ENCODE results near the gene AIG1. TPM values are rescaled to one million over a fixed set of nuclear protein-coding genes. Genes with fewer than 3 reads are reported as not detected.
A peak's percentile ranks its signal among the peaks of the same experiment; 100 is the strongest.
"Not testable (repeated sequence)": the region's sequence is repeated elsewhere in the genome, so short reads cannot be mapped to it uniquely, and the experiment has no call there.

AIG1 gene
- total and polyA plus RNA-seq, 2 donors: 30.7 to 35.6 TPM

DNA sequence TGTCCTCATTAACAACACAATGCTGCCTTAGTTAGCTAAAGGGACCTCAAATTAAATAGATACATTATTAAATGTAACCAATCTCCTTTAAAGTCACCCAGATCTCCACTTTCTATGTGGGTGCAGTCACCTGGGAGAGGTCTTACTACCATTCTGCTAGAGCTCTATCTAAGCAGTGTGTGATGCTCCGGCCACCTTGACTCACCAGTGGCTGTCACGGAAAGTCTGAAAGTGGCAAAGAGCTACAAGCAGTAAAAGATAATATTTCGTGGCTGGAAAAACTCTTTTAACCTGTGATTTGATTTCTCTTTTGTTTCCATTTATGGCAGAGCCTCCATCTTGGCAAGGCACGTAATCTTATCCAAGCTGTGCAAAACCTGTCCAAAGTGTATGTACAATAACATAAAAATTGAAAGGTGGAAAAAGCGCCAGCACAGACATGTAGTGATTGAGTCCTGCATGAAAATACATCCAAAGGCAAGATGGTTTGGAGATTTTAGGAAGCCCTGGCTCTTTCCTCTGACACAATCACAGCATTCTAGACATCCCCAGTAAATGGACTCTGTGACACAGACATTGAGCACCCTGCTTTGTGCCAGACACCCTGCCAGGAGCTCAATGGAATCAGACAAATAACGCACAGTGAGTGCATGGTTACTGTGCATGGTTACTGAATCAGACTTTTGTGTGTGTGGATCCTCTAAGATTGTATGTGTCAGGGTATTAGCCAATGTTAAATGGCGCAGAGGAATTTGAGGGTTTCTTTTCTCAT is 273.2 kb downstream of the AIG1 start:
- WGBS: 96% methylated on average over 7 of the region's 7 CpGs

DNA sequence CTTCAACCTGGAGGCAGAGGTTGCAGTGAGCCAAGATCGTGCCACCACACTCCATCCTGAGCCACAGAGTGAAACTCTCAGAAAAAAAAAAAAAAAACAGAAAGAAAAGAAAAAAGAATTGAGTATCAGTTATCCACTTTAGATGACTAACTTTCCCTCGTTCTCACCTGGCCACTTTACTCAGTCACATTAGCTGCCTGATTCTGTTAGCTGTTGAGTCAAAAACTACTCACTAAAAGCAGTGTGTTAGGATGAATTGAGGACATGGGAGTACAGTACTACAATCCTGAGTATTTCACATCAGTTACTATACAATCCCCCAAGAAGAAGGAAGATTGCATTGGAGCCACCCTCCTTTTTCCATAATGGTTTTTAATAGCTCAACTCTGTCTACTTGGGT is 275.2 kb downstream of the AIG1 start:
- 97% methylated on average over 2 of the region's 2 CpGs for WGBS
- no peak for DNase-seq (ENCODE audit: extremely low spot score)

More for the DNA sequence above, 273.2 kb downstream of the AIG1 start:
- DNase-seq (ENCODE audit: extremely low spot score): no peak
- no peaks in the 10 kb centered on the region for H3K4me1 ChIP-seq (ENCODE audit: insufficient read depth)
- H3K4me3 ChIP-seq (ENCODE audit: low read depth, low read length): no peak overlapping the region
- no peak overlapping the region for H3K27ac ChIP-seq (ENCODE audit: low read depth)
- no peaks in the 10 kb centered on the region for H3K36me3 ChIP-seq (ENCODE audit: insufficient read depth)

DNA sequence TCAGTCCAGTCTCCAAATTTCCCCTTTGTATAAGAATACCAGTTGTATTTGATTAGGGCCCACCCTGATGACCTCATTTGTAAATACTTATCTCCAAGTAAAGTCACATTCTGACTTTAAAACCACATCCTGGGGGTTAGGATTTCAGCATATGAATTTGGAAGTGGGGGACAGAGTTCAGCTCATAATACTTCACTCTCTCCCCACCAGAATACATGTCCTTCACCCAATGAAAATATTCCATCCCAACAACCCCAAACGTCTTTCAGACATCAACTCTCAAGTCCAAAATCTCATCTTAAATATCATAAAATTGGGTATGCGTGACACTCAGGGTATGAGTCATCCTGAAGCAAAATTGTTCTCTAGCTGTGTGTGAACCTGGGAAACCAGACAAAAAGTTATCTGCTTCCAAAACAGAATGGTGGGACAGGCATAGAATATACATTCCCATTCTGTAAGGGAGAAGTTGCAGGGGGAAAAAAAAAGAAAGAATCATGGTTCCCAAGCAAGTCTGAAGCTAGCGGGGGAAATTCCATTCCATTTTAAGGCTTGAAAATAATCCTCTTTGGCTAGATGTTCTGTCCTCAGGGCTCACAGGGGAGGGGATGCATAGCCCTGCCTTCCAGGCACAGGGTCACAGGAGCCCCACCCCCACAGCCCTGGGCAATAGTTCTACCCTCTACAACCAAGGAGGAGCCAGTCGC is 275.9 kb downstream of the AIG1 start:
- no peak for DNase-seq (ENCODE audit: extremely low spot score)
- Histone ChIP-seq H3K4me3 (ENCODE audit: low read depth, low read length) (no peak overlapping the region), H3K27ac (ENCODE audit: low read depth) (no peak overlapping the region), H3K4me1 (ENCODE audit: insufficient read depth) (no peaks in the 10 kb centered on the region), H3K36me3 (ENCODE audit: insufficient read depth) (no peaks in the 10 kb centered on the region)
- 88% methylated on average over 4 of the region's 4 CpGs for WGBS

More for the DNA sequence above, 275.2 kb downstream of the AIG1 start:
- Histone ChIP-seq H3K4me3 (ENCODE audit: low read depth, low read length) (no peak overlapping the region), H3K36me3 (ENCODE audit: insufficient read depth) (no peaks in the 10 kb centered on the region), H3K4me1 (ENCODE audit: insufficient read depth) (no peaks in the 10 kb centered on the region), H3K27ac (ENCODE audit: low read depth) (no peak overlapping the region)

DNA sequence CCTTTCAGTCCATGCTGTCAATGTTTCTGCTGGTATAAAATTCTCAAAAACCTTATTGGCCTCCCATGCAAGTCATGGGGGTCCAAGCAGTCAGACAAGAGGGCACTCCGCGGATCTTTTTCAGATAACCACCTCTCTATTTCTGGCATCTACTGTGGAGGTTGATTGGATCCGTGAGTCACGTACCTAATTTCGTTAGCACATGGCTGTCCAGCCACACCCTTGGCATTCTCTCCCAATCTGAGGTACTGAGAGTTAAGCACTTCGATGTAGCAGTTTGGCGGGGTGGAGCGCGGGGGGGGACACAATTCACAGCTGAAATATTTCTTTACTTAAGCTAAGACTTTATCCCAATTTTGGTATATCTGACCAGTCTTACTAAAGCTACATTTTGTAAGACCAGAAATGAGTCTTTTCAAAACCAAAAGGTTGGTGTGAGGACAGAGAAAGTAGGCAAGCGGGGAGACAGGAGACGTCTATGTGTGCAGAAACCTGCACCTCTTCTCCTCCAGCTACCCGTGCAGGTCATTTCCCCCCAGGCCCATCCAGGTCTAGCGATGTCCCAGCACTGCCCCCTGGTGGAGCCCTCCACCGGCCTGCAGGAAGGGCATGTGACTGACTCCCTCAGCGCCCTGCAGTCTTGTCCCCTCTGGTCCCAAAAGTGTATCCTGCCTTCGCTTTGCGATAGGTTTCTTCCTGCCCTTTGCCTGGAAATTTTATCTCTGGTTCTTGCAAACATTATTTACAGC is 276.7 kb downstream of the AIG1 start:
- Histone ChIP-seq H3K4me3 (ENCODE audit: low read depth, low read length) (no peak overlapping the region), H3K27ac (ENCODE audit: low read depth) (no peak overlapping the region), H3K4me1 (ENCODE audit: insufficient read depth) (no peaks in the 10 kb centered on the region), H3K36me3 (ENCODE audit: insufficient read depth) (peaks cover under 1% of the 10 kb centered on the region)
- 84% methylated on average over 17 of the region's 17 CpGs for WGBS
- DNase-seq (ENCODE audit: extremely low spot score): no peak

DNA sequence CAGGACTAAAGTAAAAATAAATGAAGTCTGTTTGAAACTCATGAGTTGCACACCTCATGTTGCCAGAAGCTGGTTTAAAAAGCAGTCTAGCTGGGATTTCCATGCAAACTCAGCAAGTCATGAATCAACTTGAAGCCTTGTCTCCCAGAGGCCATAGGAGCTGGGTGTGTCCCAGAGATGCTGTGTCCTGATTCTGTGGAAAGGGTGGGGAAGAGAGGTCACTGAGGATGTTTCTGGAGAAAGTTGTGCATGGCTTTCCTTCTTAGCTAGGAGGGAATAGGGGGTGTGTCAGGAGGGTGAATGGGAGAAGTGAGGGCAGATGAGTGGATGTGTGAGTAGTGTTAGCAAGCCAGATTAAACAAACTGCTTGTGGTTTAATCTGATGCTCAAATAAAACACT is 278.5 kb downstream of the AIG1 start:
- no peak for DNase-seq (ENCODE audit: extremely low spot score)
- no peak overlapping the region for H3K27ac ChIP-seq (ENCODE audit: low read depth)
- H3K4me1 ChIP-seq (ENCODE audit: insufficient read depth): no peaks in the 10 kb centered on the region
- peaks cover 2% of the 10 kb centered on the region for H3K36me3 ChIP-seq (ENCODE audit: insufficient read depth)
- no peak overlapping the region for H3K4me3 ChIP-seq (ENCODE audit: low read depth, low read length)

DNA sequence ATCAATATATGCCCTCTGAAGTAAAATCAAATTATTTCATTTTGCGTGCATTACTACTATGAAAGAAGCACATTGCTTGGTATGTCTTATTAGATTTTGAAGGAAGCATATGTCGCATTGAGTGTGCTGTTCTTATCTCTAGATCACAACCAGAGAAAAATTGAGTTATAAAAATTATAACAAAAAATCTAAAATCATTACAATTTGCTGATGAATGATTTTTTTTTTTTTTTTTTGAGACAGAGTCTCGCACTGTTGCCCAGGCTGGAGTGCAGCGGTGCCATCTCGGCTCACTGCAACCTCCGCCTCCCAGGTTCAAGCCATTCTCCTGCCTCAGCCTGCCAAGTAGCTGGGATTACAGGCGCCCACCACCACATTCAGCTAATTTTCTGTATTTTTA is 284.8 kb downstream of the AIG1 start:
- not testable (repeated sequence) for H3K4me1 ChIP-seq (ENCODE audit: insufficient read depth); H3K4me3 ChIP-seq (ENCODE audit: low read depth, low read length); H3K36me3 ChIP-seq (ENCODE audit: insufficient read depth); H3K27ac ChIP-seq (ENCODE audit: low read depth); DNase-seq (ENCODE audit: extremely low spot score)
- WGBS: 97% methylated on average over 7 of the region's 7 CpGs

DNA sequence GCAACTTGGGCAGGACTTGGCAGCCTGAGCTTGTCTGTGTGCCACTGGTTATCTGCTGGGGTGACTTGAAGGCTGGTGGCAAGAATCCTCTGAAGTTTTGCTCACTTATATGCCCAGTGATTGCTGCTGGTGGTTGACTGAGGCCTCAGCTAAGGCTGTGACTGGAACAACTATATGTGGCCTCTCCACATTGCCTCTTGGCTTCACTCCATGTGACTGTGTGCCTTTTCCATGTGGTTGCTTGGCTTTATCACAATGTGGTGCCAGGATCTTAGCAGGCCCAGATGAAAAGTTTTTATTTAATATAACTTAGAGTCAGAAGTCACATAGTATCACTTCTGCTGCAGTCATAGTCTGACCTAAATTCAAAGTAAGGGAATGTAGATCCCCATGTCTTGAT is 285.3 kb downstream of the AIG1 start:
- Histone ChIP-seq H3K4me1 (ENCODE audit: insufficient read depth) (no peaks in the 10 kb centered on the region), H3K4me3 (ENCODE audit: low read depth, low read length) (no peak overlapping the region), H3K36me3 (ENCODE audit: insufficient read depth) (peaks cover 2% of the 10 kb centered on the region), H3K27ac (ENCODE audit: low read depth) (no peak overlapping the region)
- DNase-seq (ENCODE audit: extremely low spot score): no peak

DNA sequence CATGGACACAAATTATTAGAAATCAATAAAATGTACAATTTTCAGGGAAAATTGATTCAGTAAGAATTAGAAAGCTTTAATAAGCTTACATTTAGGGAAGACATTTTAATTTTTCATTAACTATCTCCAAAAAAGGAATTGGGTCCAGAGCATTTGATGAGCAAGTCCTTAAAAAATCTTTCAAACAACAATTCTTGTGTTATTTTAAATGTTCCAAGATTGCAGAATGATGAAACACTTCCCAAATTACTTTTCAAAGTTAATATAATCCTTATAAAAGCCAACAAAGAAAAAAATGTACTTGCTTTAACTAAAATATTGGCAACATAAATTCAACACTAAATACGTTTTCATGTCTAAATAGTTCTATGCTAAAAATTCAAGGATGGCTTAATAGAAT is 287.8 kb downstream of the AIG1 start:
- Histone ChIP-seq H3K36me3 (ENCODE audit: insufficient read depth) (no peaks in the 10 kb centered on the region), H3K4me3 (ENCODE audit: low read depth, low read length) (no peak overlapping the region), H3K27ac (ENCODE audit: low read depth) (no peak overlapping the region), H3K4me1 (ENCODE audit: insufficient read depth) (no peaks in the 10 kb centered on the region)
- WGBS: 51% methylated on average over 1 of the region's 1 CpG
- DNase-seq (ENCODE audit: extremely low spot score): no peak

DNA sequence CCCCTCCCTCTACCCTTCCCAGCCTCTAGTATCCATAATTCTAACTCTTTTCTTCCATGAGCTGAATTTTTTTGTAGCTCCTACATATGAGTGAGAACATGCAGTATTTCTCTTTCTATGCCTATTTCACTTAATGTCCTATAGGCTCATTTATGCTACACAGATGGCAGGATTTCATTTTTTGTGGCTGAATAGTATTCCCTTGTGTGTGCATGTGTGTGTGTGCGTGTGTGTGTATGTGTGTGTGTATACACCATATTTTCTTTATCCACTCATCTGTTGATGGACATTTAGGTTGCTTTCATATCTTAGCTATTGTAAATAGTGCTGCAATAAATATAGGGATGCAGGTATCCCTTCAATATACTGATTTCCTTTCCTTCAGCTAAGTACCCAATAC is 288.8 kb downstream of the AIG1 start:
- Histone ChIP-seq H3K4me3 (ENCODE audit: low read depth, low read length) (no peak overlapping the region), H3K27ac (ENCODE audit: low read depth) (no peak overlapping the region), H3K4me1 (ENCODE audit: insufficient read depth) (no peaks in the 10 kb centered on the region), H3K36me3 (ENCODE audit: insufficient read depth) (no peaks in the 10 kb centered on the region)
- 93% methylated on average over 1 of the region's 1 CpG for WGBS
- no peak for DNase-seq (ENCODE audit: extremely low spot score)

DNA sequence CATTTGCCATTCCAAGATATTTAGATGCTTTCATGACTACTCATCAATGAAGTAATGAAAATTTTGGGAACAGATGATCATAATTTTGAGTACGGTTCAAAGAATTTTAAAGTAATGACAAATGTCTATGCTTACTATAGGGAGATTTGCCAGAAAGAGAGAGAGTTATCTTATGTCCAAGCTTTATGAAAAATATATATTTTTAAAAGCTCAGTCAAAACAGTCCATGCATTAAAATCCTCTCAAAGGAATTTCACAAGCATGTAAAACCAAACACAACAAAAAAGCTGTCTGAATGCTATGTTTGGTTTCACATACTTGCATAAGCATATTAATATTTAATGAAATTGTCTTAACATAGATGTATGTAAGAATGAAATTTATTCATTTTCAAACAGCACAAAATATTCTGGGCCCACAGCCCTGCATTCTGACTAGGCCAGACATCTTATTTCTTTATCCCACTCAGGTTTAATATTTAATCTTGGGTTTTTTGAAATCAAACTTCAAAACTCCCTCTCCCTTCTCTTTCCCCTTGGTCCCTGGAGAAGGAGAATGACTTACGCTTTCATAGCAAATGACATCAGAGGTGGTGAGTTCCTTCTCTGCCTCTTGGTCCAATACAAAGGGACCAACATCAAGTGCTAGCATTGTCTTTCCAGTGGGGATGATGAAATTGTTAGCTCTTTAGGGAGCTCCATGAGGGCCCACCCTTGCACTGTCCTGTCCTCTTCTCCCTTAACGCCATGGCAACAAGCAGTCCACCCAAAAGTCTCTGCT is 295.6 kb downstream of the AIG1 start:
- WGBS: 83% methylated on average over 3 of the region's 3 CpGs
- no peaks in the 10 kb centered on the region for H3K36me3 ChIP-seq (ENCODE audit: insufficient read depth)

DNA sequence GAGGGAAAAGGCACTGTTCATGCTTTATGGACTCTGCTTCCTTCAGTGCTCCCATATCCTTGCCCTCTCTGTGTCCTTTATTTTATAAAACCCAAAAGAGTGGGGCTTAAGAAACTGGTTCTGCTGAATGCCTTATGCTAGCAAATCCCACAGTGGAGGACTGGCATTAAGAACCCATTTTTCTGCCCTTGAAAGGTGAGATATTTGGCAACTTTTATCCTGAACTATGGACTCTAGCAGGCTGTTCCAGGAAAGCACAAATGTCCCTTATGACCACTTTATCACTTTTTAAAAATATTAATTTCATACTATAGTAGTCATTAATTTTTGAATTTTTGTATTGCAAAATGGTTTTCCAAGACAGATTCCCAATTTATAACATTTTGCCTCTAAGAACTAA is 296.5 kb downstream of the AIG1 start:
- H3K27ac ChIP-seq (ENCODE audit: low read depth): no peak overlapping the region
- no peak overlapping the region for H3K4me3 ChIP-seq (ENCODE audit: low read depth, low read length)
- no peak for DNase-seq (ENCODE audit: extremely low spot score)
- H3K36me3 ChIP-seq (ENCODE audit: insufficient read depth): no peaks in the 10 kb centered on the region
- H3K4me1 ChIP-seq (ENCODE audit: insufficient read depth): no peaks in the 10 kb centered on the region

More for the DNA sequence above, 295.6 kb downstream of the AIG1 start:
- Histone ChIP-seq H3K27ac (ENCODE audit: low read depth) (no peak overlapping the region), H3K4me3 (ENCODE audit: low read depth, low read length) (no peak overlapping the region), H3K4me1 (ENCODE audit: insufficient read depth) (no peaks in the 10 kb centered on the region)
- no peak for DNase-seq (ENCODE audit: extremely low spot score)

DNA sequence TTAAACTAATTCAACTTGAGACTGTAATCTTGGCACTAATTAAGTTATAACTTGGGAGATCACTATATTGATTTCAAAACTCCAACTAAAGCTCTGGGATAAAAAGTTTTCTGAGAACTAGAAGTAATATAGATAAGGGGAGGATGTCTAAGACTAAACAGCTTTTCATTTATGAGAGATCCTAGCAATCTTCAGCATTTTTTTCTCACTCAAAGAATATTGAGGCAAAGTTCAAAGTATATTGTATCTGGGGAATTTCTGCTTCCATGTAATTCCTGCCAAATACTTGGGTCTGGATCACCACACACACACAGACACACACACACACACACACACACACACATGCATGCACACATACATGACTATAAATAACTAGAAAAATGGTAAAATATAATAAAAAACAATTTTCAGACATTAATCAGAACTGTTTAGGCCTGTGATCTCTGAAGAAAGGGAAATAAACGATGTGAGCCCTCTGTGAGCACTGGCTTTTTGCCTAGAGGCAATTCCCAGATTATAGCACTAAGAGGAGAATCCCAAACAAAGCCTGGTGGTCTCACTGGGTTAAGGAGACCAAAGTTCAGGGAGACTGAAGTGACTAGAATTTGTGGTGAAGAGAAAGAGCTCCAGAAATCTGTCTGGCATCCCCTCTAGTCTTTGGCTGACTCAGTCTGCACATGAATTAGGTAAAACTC is 297.0 kb downstream of the AIG1 start:
- H3K36me3 ChIP-seq (ENCODE audit: insufficient read depth): no peaks in the 10 kb centered on the region
- DNase-seq (ENCODE audit: extremely low spot score): peak; percentile 2
- WGBS: 27% methylated on average over 1 of the region's 1 CpG
- H3K4me3 ChIP-seq (ENCODE audit: low read depth, low read length): no peak overlapping the region
- no peak overlapping the region for H3K27ac ChIP-seq (ENCODE audit: low read depth)
- no peaks in the 10 kb centered on the region for H3K4me1 ChIP-seq (ENCODE audit: insufficient read depth)

Data from urinary bladder (tissue), 4 donors.